ENCODE measurements around the gene SLC39A11. TPM values are rescaled to one million over a fixed set of nuclear protein-coding genes. Genes with fewer than 3 reads are reported as not detected.

The SLC39A11 gene
- total RNA-seq, 1 experiment from 2014 or later = 46.4 TPM

DNA sequence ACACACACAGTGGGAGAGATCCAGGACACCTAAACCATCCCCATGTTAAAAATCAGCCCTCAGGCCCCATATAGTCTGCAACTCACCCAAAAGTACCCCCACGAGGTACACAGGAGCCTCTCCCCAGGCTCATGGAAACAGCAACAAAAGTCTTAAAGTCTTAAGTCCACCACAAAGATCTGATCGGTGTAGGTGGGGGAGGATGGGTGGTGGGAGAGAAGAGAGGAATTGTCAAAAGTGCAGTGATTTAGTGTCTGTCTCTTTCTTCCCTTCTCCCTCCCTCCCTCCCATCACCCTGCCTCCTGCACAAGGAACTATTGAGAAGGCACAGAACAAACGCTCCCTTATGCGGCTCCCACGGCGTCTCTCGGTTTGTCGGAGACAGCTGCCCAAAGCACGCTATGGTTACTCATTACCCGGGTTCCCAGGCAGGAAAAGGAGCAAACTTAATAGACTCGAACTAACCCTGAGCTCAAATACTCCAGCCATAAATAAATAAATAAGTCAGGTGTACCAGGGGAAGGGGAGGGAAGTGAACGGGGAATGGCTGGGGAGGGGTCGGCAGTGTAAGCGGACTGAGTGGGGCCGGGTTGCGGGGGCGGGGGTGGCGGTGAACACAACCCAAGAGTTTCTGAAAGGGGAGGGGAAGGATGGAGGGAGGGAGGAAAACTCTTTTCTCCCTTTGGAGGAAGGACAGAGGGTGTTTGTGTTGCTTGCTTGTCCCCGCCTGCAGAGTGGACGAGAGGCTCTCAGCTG is 477.4 kb downstream of the SLC39A11 start (continued):
- TF ChIP-seq, protein P1, sequence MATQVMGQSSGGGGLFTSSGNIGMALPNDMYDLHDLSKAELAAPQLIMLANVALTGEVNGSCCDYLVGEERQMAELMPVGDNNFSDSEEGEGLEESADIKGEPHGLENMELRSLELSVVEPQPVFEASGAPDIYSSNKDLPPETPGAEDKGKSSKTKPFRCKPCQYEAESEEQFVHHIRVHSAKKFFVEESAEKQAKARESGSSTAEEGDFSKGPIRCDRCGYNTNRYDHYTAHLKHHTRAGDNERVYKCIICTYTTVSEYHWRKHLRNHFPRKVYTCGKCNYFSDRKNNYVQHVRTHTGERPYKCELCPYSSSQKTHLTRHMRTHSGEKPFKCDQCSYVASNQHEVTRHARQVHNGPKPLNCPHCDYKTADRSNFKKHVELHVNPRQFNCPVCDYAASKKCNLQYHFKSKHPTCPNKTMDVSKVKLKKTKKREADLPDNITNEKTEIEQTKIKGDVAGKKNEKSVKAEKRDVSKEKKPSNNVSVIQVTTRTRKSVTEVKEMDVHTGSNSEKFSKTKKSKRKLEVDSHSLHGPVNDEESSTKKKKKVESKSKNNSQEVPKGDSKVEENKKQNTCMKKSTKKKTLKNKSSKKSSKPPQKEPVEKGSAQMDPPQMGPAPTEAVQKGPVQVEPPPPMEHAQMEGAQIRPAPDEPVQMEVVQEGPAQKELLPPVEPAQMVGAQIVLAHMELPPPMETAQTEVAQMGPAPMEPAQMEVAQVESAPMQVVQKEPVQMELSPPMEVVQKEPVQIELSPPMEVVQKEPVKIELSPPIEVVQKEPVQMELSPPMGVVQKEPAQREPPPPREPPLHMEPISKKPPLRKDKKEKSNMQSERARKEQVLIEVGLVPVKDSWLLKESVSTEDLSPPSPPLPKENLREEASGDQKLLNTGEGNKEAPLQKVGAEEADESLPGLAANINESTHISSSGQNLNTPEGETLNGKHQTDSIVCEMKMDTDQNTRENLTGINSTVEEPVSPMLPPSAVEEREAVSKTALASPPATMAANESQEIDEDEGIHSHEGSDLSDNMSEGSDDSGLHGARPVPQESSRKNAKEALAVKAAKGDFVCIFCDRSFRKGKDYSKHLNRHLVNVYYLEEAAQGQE (IDR thresholded peaks at IDR 0.05; ENCODE audit: low read depth) = no peak
- TF ChIP-seq EZH2 (IDR thresholded peaks at IDR 0.05) (no peak), FOSL1 (IDR thresholded peaks at IDR 0.05; ENCODE audit: low read depth) (0 out of 2 replicates have a peak, but pooled peaks have one; percentile 2)
- TF ChIP-seq, protein P2, sequence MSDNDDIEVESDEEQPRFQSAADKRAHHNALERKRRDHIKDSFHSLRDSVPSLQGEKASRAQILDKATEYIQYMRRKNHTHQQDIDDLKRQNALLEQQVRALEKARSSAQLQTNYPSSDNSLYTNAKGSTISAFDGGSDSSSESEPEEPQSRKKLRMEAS (IDR thresholded peaks at IDR 0.05) = peak; percentile 34; the same call in 1 of the 2 replicates

DNA sequence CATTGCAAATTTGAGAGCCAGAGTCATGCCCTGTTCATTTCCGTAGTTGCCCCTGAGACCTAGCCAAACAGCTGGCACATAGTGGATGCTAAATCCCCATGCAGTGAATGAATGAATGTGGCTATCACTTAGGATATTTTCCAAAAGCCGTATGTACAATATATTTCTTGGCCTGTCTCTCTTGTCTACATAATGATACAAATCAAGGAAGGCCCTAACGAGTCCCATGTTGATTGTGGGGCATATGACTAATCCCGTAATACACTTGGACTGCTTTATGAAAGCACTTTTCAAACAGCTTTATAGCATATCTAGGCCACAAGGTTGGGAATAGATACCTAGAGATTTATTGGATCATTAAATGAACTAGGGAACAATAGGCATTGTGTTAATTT is 478.0 kb downstream of the SLC39A11 start:
- ATAC-seq (no peak), DNase-seq (ENCODE audit: low read depth, low spot score) (no peak)
- H3K27me3 ChIP-seq (ENCODE audit: insufficient read depth, low read length) = no peaks in the 10 kb centered on the region
- no peaks in the 10 kb centered on the region for H3K79me2 ChIP-seq (ENCODE audit: insufficient read depth, low read length)
- H3K27ac ChIP-seq (ENCODE audit: low read depth, low read length) = peak overlapping the region; percentile 40
- RAD21 ChIA-PET (ENCODE audit: low non-redundant PET in 1 of 2, low total read pairs in 2 of 2, uncharacterized antibody in 2 of 2, unreplicated experiment in 2 of 2) = interaction anchor here (0.9 to 1.1 kb wide), 3 partner anchors 12 to 55 kb away, joined by 3 read pairs; no protein-coding TSS in a partner anchor
- H3K4me1 ChIP-seq (ENCODE audit: control insufficient read depth in 1 of 2, insufficient read depth in 2 of 2, low read length in 2 of 2) = peaks cover 50 to 81% of the 10 kb centered on the region in 2 experiments
- peak overlapping the region in 1 of 2 experiments; percentile 37; a peak in 2 of 4 replicates for H3K4me3 ChIP-seq (replicated peaks in 1 of 2; ENCODE audit: low read depth in 1 of 2, low read length in 2 of 2)
- POLR2A ChIA-PET = interaction anchor here (0.7 to 2.7 kb wide), 6 partner anchors 11 to 46 kb away, joined by 3 to 17 read pairs (median 6); no protein-coding TSS in a partner anchor
- no peaks in the 10 kb centered on the region for H3K9me3 ChIP-seq (ENCODE audit: control insufficient read depth in 1 of 2, insufficient read depth in 1 of 2, low read depth in 1 of 2, low read length in 2 of 2)
- H3K4me2 ChIP-seq (ENCODE audit: low read length) = peak overlapping the region; percentile 76
- no peaks in the 10 kb centered on the region for H4K20me1 ChIP-seq (ENCODE audit: insufficient read depth)
- H2AFZ ChIP-seq (ENCODE audit: low read depth, low read length, poor library complexity, severe bottlenecking) = peak overlapping the region; percentile 25
- intact Hi-C loops (cut with micrococcal nuclease) = no loop called here
- H3K36me3 ChIP-seq (ENCODE audit: control insufficient read depth in 1 of 2, insufficient read depth in 2 of 2, low read length in 2 of 2) = no peaks in the 10 kb centered on the region
- TSS peak; percentile 62 for BruUV-seq (replicated peaks)
- no peaks in the 10 kb centered on the region for H3K9me2 ChIP-seq (ENCODE audit: insufficient read depth)
- TF ChIP-seq FOSL1 (IDR thresholded peaks at IDR 0.05; ENCODE audit: low read depth) (0 out of 2 replicates have a peak, but pooled peaks have one; percentile 18), RAD21 (IDR thresholded peaks at IDR 0.05; ENCODE audit: low read depth) (no peak), CBX3 (IDR thresholded peaks at IDR 0.05; ENCODE audit: low read depth) (0 out of 2 replicates have a peak, but pooled peaks have one; percentile 9), SP1 (IDR thresholded peaks at IDR 0.05; ENCODE audit: low read depth) (peak; percentile 8; the same call in 1 of the 2 replicates), POLR2A (IDR thresholded peaks at IDR 0.05; ENCODE audit: borderline replicate concordance, extremely low read depth, insufficient read depth, insufficient read length) (no peak), ZNF274 (IDR thresholded peaks at IDR 0.05; ENCODE audit: low read depth, low read length) (no peak), SIN3A (IDR thresholded peaks at IDR 0.05; ENCODE audit: low read depth) (no peak)
- TF ChIP-seq, protein P2 (IDR thresholded peaks at IDR 0.05) = no peak; the same call in 1 of the 2 replicates
- CTCF ChIA-PET = interaction anchor here (1.6 to 2.8 kb wide), 2 partner anchors 34 to 58 kb away, joined by 4 to 9 read pairs; no protein-coding TSS in a partner anchor
- H3K9ac ChIP-seq (ENCODE audit: low read length) = peak overlapping the region; percentile 50
